Neutrophil (primary cell): Measurements from ENCODE around the gene MBTPS1.

ENCODE experiments used
- H3K27ac ChIP-seq: fragments of 200-600 bp; sonication (generic); 2 replicates; pipeline ENCODE4 v1.5.1; 2016; ENCODE audit warnings: mild to moderate bottlenecking, moderate library complexity
- H3K27me3 ChIP-seq: fragments of 200-600 bp; sonication (generic); 2 replicates; pipeline ENCODE4 v1.6.0; 2016; ENCODE audit warnings: mild to moderate bottlenecking
- H3K36me3 ChIP-seq: fragments of 200-600 bp; sonication (generic); 2 replicates; pipeline ENCODE4 v1.5.1; 2017
- H3K4me1 ChIP-seq, 2 experiments: fragments of 200-600 bp in 1 of 2; sonication (generic) in 1 of 2; 1 replicate in 1 of 2; 2 replicates in 1 of 2; pipeline versions ENCODE4 v1.5.1 to v1.6.1; 2013 to 2016; ENCODE audit warnings: low read depth in 1 of 2, low read length in 1 of 2, mild to moderate bottlenecking in 1 of 2, moderate library complexity in 1 of 2; ENCODE audit not compliant: control insufficient read depth in 1 of 2, insufficient read depth in 1 of 2
- H3K4me3 ChIP-seq, 2 experiments: fragments of 200-600 bp in 1 of 2; sonication (generic) in 1 of 2; 1 replicate in 1 of 2; 2 replicates in 1 of 2; pipeline ENCODE4 v1.5.1; 2013 to 2016; ENCODE audit warnings: low read depth in 1 of 2, low read length in 1 of 2, mild to moderate bottlenecking in 1 of 2, moderate library complexity in 1 of 2
- H3K9me3 ChIP-seq: fragments of 200-600 bp; sonication (generic); 2 replicates; pipeline ENCODE4 v1.5.1; 2016
- CTCF ChIP-seq: fragments of 200-600 bp; sonication (generic); IDR thresholded peaks from 2 replicates; pipeline ENCODE4 v1.5.1; 2016; ENCODE audit warnings: antibody characterized with exemption

MBTPS1 gene

DNA sequence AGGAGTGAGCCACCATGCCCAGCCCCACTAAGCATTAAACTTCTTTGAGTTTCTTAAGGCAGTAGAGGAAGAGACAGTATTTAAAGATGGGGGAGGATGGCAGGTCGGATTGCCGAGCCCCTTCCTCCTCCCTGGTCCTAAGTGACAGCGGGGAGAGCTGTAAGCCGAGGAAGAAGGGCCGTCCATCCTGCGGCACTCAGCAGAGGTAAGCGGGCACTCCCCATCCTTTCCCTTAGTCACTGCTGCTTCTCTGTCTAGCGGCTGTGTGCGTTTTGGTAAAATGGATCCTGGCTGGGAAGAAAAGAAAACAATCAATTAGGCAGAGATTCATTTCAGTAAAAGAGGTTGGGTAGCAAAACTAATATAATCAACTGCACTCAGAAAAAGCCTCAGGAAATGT, 42.3 kb upstream of the MBTPS1 start:
- no peaks in the 10 kb centered on the region for H3K9me3 ChIP-seq
- no peaks in the 10 kb centered on the region for H3K36me3 ChIP-seq
- H3K4me3 ChIP-seq = no peak overlapping the region
- H3K27ac ChIP-seq = no peak overlapping the region
- peaks cover 77% of the 10 kb centered on the region for H3K27me3 ChIP-seq
- H3K4me1 ChIP-seq = no peaks in the 10 kb centered on the region
- no peak for TF ChIP-seq CTCF

- Histone ChIP-seq H3K27me3 (peaks cover 65% of the 10 kb centered on the region), H3K9me3 (no peaks in the 10 kb centered on the region), H3K4me1 (no peaks in the 10 kb centered on the region), H3K36me3 (no peaks in the 10 kb centered on the region), H3K4me3 (no peak overlapping the region), H3K27ac (no peak overlapping the region)
- TF ChIP-seq CTCF = no peak
Measured at GRCh38 chr16:84156342-84156784, 39.6 kb upstream of the MBTPS1 start.

DNA sequence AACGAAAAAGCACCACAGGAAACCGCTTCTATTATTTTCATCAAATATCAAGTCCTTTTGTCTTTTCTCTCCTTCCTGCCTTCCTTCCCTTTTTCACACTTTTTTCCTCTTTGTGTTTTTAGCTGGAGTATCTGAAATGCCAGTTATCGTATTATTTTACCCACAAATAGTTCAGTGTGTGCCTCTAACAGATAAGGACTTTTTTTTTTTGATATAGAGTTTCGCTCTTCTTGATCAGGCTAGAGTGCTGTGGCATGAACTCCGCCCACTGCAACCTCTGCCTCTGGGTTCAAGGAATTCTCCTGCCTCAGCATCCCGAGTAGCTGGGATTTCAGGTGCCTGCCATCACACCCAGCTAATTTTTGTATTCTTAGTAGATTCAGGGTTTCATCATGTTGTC, 39.0 kb upstream of the MBTPS1 start:
- Histone ChIP-seq H3K27ac (no peak overlapping the region), H3K9me3 (no peaks in the 10 kb centered on the region), H3K4me3 (no peak overlapping the region), H3K4me1 (no peaks in the 10 kb centered on the region), H3K36me3 (no peaks in the 10 kb centered on the region), H3K27me3 (peaks cover 60% of the 10 kb centered on the region)
- TF ChIP-seq CTCF = no peak

DNA sequence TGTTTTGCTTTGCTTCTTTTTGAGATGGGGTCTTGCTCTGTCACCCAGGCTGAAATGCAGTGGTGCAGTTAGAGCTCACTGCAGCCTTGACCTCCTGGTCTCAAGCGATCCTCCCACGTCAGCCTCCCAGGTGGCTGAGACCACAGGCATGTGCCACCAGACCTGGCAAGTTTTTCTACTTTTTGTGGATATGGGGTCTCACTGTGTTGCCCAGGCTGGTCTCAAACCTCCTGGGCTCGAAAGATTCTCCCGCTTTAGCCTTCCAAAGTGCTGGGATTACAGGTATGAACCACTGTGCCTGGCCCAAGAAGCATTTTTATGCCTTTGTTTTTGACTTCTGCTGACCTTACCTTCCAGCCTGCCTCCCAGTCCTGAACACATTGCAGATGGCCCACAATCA, 38.5 kb upstream of the MBTPS1 start:
- H3K36me3 ChIP-seq = no peaks in the 10 kb centered on the region
- no peaks in the 10 kb centered on the region for H3K4me1 ChIP-seq
- no peak for TF ChIP-seq CTCF
- H3K9me3 ChIP-seq = no peaks in the 10 kb centered on the region
- peaks cover 57% of the 10 kb centered on the region for H3K27me3 ChIP-seq
- no peak overlapping the region for H3K4me3 ChIP-seq
- no peak overlapping the region for H3K27ac ChIP-seq

DNA sequence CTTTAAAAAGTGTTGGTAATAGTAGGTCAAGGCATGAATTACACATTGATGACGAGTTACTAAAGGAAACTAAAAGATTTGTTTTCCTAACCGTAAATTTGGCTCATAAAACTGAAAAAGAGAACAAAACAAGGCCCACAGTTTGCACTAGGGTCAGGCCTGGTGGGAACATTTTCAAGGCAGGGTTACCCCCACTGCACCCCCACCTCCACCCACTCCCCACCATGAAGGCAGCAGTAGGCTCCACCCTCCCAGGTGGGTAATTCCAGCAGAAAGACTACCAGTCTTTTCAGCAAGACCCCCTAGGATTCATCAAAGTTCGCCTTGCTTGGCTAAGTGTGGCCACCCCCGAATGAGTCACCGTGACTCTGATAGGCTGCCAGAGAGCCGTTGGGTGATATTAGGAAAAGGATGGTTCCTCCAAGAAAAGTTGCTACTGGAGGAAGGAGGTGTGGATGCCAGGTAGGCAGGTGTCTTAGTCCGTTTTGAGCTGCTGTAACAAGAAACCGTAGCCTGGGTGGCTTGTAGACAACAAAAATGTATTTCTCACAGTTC, 37.0 kb upstream of the MBTPS1 start:
- Histone ChIP-seq H3K9me3 (no peaks in the 10 kb centered on the region), H3K27me3 (peaks cover 48% of the 10 kb centered on the region), H3K4me3 (no peak overlapping the region), H3K27ac (no peak overlapping the region), H3K36me3 (no peaks in the 10 kb centered on the region), H3K4me1 (no peaks in the 10 kb centered on the region)
- TF ChIP-seq CTCF = no peak

DNA sequence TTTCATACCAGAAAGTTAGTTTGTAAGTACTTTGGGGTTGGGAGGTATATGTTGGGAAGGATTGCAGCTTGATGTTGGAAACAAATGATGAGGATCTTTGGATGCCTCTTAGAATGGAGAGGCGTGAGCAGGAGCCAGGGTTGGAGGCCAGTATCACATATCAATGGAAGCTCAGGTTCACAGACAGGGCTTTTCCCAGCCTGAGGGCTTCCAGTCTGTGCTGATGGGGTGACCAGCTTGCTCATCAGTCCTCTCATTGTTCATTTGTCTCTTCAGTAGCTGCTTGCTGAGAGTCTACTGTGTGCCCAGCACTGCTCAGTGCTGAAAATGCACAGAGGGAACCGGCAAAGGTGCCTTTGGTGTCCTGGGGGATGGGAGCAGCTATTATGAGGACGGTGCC, 34.2 kb upstream of the MBTPS1 start:
- TF ChIP-seq CTCF = no peak
- no peaks in the 10 kb centered on the region for H3K36me3 ChIP-seq
- H3K4me3 ChIP-seq = no peak overlapping the region
- no peak overlapping the region for H3K27ac ChIP-seq
- no peaks in the 10 kb centered on the region for H3K4me1 ChIP-seq
- H3K9me3 ChIP-seq = no peaks in the 10 kb centered on the region
- peaks cover 49% of the 10 kb centered on the region for H3K27me3 ChIP-seq
